WTC11 (cell line): Measurements from ENCODE around the gene CLOCK. TPM values are rescaled to one million over a fixed set of nuclear protein-coding genes. Genes with fewer than 3 reads are reported as not detected.

ENCODE experiments used
- ATAC-seq: fragments of 200-7000 bp; cut with Tn5 transposase; 2 replicates; pipeline ENCODE4 v1.10.0; 2021; ENCODE audit warnings: mild to moderate bottlenecking, moderate library complexity
- CTCF ChIA-PET: fragments of 300-600 bp; sonication (Branson Sonifier 250); formaldehyde crosslinking; loops from one replicate; lab custom pipeline; 2021; ENCODE audit warnings: antibody characterized with exemption; lab: Charles Lee
- POLR2A ChIA-PET: fragments of 350-600 bp; sonication (Branson Sonifier 250); formaldehyde crosslinking; loops from one replicate; lab custom pipeline; 2021; ENCODE audit warnings: antibody characterized with exemption; lab: Charles Lee
- DNase-seq: peaks from one replicate; pipeline ENCODE4 v3.0.0; 2021; ENCODE audit warnings: low spot score
- H3K27ac Mint-ChIP-seq: 2 replicates; pipeline ENCODE4 v1.8.0; 2021; ENCODE audit warnings: mixed read lengths
- H3K27me3 Mint-ChIP-seq: 2 replicates; pipeline ENCODE4 v1.8.0; 2021; ENCODE audit warnings: low read depth, mild to moderate bottlenecking, moderate library complexity, mixed read lengths
- H3K36me3 Mint-ChIP-seq: 2 replicates; pipeline ENCODE4 v1.8.0; 2021; ENCODE audit warnings: mixed read lengths
- H3K4me1 Mint-ChIP-seq: 2 replicates; pipeline ENCODE4 v1.8.0; 2022; ENCODE audit warnings: mixed read lengths
- H3K4me3 Mint-ChIP-seq: 2 replicates; pipeline ENCODE4 v1.8.0; 2021; ENCODE audit warnings: mild to moderate bottlenecking, moderate library complexity, mixed read lengths
- H3K9me3 Mint-ChIP-seq: 2 replicates; pipeline ENCODE4 v1.8.0; 2021; ENCODE audit warnings: mixed read lengths
- CREB1 ChIP-seq: sonication (generic); formaldehyde crosslinking; IDR thresholded peaks from 2 replicates; pipeline ENCODE4 v1.8.0; 2023; ENCODE audit warnings: mild to moderate bottlenecking, missing genetic modification reagents
- ESRRA ChIP-seq: sonication (generic); formaldehyde crosslinking; IDR thresholded peaks from 2 replicates; pipeline ENCODE4 v1.8.1; 2022; ENCODE audit warnings: mild to moderate bottlenecking, missing genetic modification reagents, borderline replicate concordance
- ETV6 ChIP-seq: sonication (generic); formaldehyde crosslinking; IDR thresholded peaks from 2 replicates; pipeline ENCODE4 v1.8.1; 2022; ENCODE audit warnings: mild to moderate bottlenecking, missing genetic modification reagents
- FOXK1 ChIP-seq: sonication (generic); formaldehyde crosslinking; IDR thresholded peaks from 2 replicates; pipeline ENCODE4 v1.8.0; 2022; ENCODE audit warnings: mild to moderate bottlenecking, moderate library complexity, missing genetic modification reagents
- IRF2 ChIP-seq: sonication (generic); formaldehyde crosslinking; IDR thresholded peaks from 2 replicates; pipeline ENCODE4 v1.8.0; 2022; ENCODE audit warnings: low read depth, missing genetic modification reagents, borderline replicate concordance
- MYBL2 ChIP-seq: sonication (generic); formaldehyde crosslinking; IDR thresholded peaks from 2 replicates; pipeline ENCODE4 v1.8.1; 2023; ENCODE audit warnings: mild to moderate bottlenecking, moderate library complexity, missing genetic modification reagents
- NR2C2 ChIP-seq: sonication (generic); formaldehyde crosslinking; IDR thresholded peaks from 2 replicates; pipeline ENCODE4 v1.8.0; 2022; ENCODE audit warnings: mild to moderate bottlenecking, missing genetic modification reagents
- NR3C1 ChIP-seq: sonication (generic); formaldehyde crosslinking; conservative IDR thresholded peaks from 2 replicates; pipeline ENCODE4 v1.8.1; 2023; ENCODE audit warnings: low read depth, mild to moderate bottlenecking, missing genetic modification reagents
- TP53 ChIP-seq: sonication (generic); formaldehyde crosslinking; IDR thresholded peaks from 2 replicates; pipeline ENCODE4 v1.8.1; 2023; ENCODE audit warnings: mild to moderate bottlenecking, missing genetic modification reagents
- ZNF396 ChIP-seq: fragments of 250-450 bp; sonication (Bioruptor Pico); IDR thresholded peaks from 2 replicates; pipeline ENCODE4 v1.8.0; 2021; ENCODE audit warnings: mild to moderate bottlenecking, moderate library complexity, borderline replicate concordance
- total RNA-seq: library from RNA; stranded (reverse); gene quantifications from 3 replicates; pipeline ENCODE4 v1.2.3, GENCODE V29; 2021
- TF ChIP-seq, protein P1 (sequence below): sonication (generic); formaldehyde crosslinking; IDR thresholded peaks from 2 replicates; pipeline ENCODE4 v1.8.1; 2023; ENCODE audit warnings: mild to moderate bottlenecking, missing genetic modification reagents, moderate library complexity
- TF ChIP-seq, protein P2 (sequence below): sonication (generic); formaldehyde crosslinking; IDR thresholded peaks from 2 replicates; pipeline ENCODE4 v1.8.1; 2022; ENCODE audit warnings: missing genetic modification reagents, borderline replicate concordance
- TF ChIP-seq, protein P3 (sequence below): sonication (generic); formaldehyde crosslinking; IDR thresholded peaks from 2 replicates; pipeline ENCODE4 v1.8.0; 2023; ENCODE audit warnings: missing genetic modification reagents, mild to moderate bottlenecking, borderline replicate concordance
- TF ChIP-seq, protein P4 (sequence below): fragments of 250-450 bp; sonication (Bioruptor Pico); IDR thresholded peaks from 2 replicates; pipeline ENCODE4 v1.9.0; 2021; ENCODE audit warnings: mild to moderate bottlenecking
- TF ChIP-seq, protein P5 (sequence below): sonication (generic); formaldehyde crosslinking; IDR thresholded peaks from 2 replicates; pipeline ENCODE4 v1.8.1; 2023; ENCODE audit warnings: mild to moderate bottlenecking, missing genetic modification reagents, moderate library complexity
- TF ChIP-seq, protein P6 (sequence below): sonication (generic); formaldehyde crosslinking; IDR thresholded peaks from 2 replicates; pipeline ENCODE4 v1.8.0; 2022; ENCODE audit warnings: mild to moderate bottlenecking, missing genetic modification reagents
- TF ChIP-seq, protein P7 (sequence below): sonication (generic); formaldehyde crosslinking; IDR thresholded peaks from 2 replicates; pipeline ENCODE4 v1.8.1; 2022; ENCODE audit warnings: low read depth, mild to moderate bottlenecking, moderate library complexity, missing genetic modification reagents, borderline replicate concordance

The CLOCK gene
- total RNA-seq, 1 experiment from 2014 or later: 18.6 TPM

DNA sequence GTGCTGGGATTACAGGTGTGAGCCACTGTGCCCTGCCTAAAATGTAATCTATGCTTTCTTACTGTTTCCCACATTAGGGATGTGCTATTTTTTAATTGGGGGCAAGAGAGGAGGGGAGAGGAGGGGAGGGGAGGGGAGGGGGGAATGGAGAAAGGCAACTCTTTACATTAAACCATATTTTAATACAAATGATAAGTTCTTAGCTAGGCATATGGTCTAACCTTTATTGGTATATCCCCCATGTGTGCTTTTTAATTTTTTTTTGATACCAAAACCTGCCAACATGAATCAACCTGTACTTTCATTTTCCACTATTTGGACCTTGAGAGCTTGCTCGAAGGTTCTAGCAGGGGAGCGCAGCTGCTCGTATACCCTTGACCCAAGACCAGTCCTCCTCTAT lies 6.4 kb downstream of the CLOCK start:
- peaks cover 7% of the 10 kb centered on the region for H3K9me3 Mint-ChIP-seq
- ChIA-PET CTCF (no interaction called here), POLR2A (no interaction called here)
- H3K36me3 Mint-ChIP-seq: peaks cover 11% of the 10 kb centered on the region
- H3K4me1 Mint-ChIP-seq: peaks cover 47% of the 10 kb centered on the region
- H3K4me3 Mint-ChIP-seq: no peak overlapping the region
- H3K27ac Mint-ChIP-seq: no peak overlapping the region
- no peaks in the 10 kb centered on the region for H3K27me3 Mint-ChIP-seq
- DNase-seq: no peak
- no peak for ATAC-seq
- TF ChIP-seq MYBL2: no peak
- TF ChIP-seq, protein P1, sequence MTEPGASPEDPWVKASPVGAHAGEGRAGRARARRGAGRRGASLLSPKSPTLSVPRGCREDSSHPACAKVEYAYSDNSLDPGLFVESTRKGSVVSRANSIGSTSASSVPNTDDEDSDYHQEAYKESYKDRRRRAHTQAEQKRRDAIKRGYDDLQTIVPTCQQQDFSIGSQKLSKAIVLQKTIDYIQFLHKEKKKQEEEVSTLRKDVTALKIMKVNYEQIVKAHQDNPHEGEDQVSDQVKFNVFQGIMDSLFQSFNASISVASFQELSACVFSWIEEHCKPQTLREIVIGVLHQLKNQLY (CRISPR knock-in tag): no peak
- no peak for TF ChIP-seq IRF2 (CRISPR knock-in tag)
- no peak for TF ChIP-seq NR2C2 (CRISPR knock-in tag)
- TF ChIP-seq NR3C1 (CRISPR knock-in tag): no peak
- TF ChIP-seq, protein P2, sequence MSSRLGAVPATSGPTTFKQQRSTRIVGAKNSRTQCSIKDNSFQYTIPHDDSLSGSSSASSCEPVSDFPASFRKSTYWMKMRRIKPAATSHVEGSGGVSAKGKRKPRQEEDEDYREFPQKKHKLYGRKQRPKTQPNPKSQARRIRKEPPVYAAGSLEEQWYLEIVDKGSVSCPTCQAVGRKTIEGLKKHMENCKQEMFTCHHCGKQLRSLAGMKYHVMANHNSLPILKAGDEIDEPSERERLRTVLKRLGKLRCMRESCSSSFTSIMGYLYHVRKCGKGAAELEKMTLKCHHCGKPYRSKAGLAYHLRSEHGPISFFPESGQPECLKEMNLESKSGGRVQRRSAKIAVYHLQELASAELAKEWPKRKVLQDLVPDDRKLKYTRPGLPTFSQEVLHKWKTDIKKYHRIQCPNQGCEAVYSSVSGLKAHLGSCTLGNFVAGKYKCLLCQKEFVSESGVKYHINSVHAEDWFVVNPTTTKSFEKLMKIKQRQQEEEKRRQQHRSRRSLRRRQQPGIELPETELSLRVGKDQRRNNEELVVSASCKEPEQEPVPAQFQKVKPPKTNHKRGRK (CRISPR knock-in tag): no peak
- TF ChIP-seq, protein P3, sequence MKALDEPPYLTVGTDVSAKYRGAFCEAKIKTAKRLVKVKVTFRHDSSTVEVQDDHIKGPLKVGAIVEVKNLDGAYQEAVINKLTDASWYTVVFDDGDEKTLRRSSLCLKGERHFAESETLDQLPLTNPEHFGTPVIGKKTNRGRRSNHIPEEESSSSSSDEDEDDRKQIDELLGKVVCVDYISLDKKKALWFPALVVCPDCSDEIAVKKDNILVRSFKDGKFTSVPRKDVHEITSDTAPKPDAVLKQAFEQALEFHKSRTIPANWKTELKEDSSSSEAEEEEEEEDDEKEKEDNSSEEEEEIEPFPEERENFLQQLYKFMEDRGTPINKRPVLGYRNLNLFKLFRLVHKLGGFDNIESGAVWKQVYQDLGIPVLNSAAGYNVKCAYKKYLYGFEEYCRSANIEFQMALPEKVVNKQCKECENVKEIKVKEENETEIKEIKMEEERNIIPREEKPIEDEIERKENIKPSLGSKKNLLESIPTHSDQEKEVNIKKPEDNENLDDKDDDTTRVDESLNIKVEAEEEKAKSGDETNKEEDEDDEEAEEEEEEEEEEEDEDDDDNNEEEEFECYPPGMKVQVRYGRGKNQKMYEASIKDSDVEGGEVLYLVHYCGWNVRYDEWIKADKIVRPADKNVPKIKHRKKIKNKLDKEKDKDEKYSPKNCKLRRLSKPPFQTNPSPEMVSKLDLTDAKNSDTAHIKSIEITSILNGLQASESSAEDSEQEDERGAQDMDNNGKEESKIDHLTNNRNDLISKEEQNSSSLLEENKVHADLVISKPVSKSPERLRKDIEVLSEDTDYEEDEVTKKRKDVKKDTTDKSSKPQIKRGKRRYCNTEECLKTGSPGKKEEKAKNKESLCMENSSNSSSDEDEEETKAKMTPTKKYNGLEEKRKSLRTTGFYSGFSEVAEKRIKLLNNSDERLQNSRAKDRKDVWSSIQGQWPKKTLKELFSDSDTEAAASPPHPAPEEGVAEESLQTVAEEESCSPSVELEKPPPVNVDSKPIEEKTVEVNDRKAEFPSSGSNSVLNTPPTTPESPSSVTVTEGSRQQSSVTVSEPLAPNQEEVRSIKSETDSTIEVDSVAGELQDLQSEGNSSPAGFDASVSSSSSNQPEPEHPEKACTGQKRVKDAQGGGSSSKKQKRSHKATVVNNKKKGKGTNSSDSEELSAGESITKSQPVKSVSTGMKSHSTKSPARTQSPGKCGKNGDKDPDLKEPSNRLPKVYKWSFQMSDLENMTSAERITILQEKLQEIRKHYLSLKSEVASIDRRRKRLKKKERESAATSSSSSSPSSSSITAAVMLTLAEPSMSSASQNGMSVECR: no peak
- TF ChIP-seq CREB1 (CRISPR knock-in tag): no peak
- TF ChIP-seq, protein P4, sequence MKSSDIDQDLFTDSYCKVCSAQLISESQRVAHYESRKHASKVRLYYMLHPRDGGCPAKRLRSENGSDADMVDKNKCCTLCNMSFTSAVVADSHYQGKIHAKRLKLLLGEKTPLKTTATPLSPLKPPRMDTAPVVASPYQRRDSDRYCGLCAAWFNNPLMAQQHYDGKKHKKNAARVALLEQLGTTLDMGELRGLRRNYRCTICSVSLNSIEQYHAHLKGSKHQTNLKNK (CRISPR knock-in tag): no peak
- TF ChIP-seq FOXK1 (CRISPR knock-in tag): no peak
- no peak for TF ChIP-seq ETV6
- TF ChIP-seq TP53 (CRISPR knock-in tag): no peak
- TF ChIP-seq, protein P5, sequence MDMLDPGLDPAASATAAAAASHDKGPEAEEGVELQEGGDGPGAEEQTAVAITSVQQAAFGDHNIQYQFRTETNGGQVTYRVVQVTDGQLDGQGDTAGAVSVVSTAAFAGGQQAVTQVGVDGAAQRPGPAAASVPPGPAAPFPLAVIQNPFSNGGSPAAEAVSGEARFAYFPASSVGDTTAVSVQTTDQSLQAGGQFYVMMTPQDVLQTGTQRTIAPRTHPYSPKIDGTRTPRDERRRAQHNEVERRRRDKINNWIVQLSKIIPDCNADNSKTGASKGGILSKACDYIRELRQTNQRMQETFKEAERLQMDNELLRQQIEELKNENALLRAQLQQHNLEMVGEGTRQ: no peak

DNA sequence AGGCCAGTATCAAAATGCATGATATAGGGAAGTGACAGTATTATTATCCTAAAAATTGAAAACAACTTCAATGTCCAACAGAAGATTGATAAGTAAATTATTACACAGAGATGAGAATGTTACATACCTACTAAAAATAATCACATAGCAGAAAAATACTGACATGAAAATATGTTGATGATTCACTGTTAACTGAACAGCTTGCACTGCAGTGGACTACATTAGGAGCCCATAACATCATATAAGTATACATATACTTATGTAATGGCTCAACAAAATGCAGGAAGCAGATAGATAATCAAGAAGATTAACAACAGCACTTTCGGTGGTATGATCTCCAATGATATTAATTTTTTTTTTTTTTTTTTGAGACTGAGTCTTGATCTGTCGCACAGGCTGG lies 7.1 kb downstream of the CLOCK start:
- Mint-ChIP-seq H3K27me3 (no peaks in the 10 kb centered on the region), H3K9me3 (peaks cover 7% of the 10 kb centered on the region), H3K27ac (no peak overlapping the region), H3K4me1 (peaks cover 46% of the 10 kb centered on the region), H3K4me3 (no peak overlapping the region), H3K36me3 (peaks cover 16% of the 10 kb centered on the region)
- ChIA-PET POLR2A (no interaction called here), CTCF (no interaction called here)
- DNase-seq (no peak), ATAC-seq (no peak)
- TF ChIP-seq, protein P6, sequence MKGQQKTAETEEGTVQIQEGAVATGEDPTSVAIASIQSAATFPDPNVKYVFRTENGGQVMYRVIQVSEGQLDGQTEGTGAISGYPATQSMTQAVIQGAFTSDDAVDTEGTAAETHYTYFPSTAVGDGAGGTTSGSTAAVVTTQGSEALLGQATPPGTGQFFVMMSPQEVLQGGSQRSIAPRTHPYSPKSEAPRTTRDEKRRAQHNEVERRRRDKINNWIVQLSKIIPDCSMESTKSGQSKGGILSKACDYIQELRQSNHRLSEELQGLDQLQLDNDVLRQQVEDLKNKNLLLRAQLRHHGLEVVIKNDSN (CRISPR knock-in tag): no peak
- TF ChIP-seq ESRRA (CRISPR knock-in tag) (no peak), ZNF396 (CRISPR knock-in tag) (no peak)
- TF ChIP-seq, protein P7, sequence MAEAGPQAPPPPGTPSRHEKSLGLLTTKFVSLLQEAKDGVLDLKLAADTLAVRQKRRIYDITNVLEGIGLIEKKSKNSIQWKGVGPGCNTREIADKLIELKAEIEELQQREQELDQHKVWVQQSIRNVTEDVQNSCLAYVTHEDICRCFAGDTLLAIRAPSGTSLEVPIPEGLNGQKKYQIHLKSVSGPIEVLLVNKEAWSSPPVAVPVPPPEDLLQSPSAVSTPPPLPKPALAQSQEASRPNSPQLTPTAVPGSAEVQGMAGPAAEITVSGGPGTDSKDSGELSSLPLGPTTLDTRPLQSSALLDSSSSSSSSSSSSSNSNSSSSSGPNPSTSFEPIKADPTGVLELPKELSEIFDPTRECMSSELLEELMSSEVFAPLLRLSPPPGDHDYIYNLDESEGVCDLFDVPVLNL (CRISPR knock-in tag): no peak
